Large intestine (tissue), 12 donors: ENCODE results near the gene FBXO17. TPM values are rescaled to one million over a fixed set of nuclear protein-coding genes. Genes with fewer than 3 reads are reported as not detected.
A peak's percentile ranks its signal among the peaks of the same experiment; 100 is the strongest.

Source experiments
- DNase-seq, 2 donors: peaks; one replicate each; pipeline versions ENCODE4 v3.0.0 to v3.0.0-alpha.2; 2013
- H3K27ac ChIP-seq: one replicate; pipeline ENCODE4 v1.5.1; 2013; ENCODE audit warnings: low read length
- H3K27me3 ChIP-seq: 2 replicates; pipeline ENCODE4 v1.6.1; 2013; ENCODE audit warnings: low read length; ENCODE audit not compliant: control insufficient read depth, insufficient read depth
- H3K36me3 ChIP-seq: 2 replicates; pipeline ENCODE4 v1.6.1; 2013; ENCODE audit warnings: low read length; ENCODE audit not compliant: control insufficient read depth, insufficient read depth
- H3K4me1 ChIP-seq: one replicate; pipeline ENCODE4 v1.6.1; 2013; ENCODE audit warnings: low read length; ENCODE audit not compliant: control insufficient read depth, insufficient read depth
- H3K4me3 ChIP-seq: one replicate; pipeline ENCODE4 v1.5.1; 2013; ENCODE audit warnings: low read length
- H3K9me3 ChIP-seq: one replicate; pipeline ENCODE4 v1.6.1; 2013; ENCODE audit warnings: mild to moderate bottlenecking, low read depth, low read length, moderate library complexity; ENCODE audit not compliant: control insufficient read depth
- WGBS: methylation state at CpG from one replicate; pipeline ENCODE4 v1.1.5; 2013; ENCODE audit warnings: low lambda C conversion rate; ENCODE audit not compliant: insufficient coverage; 5-methylcytosine and 5-hydroxymethylcytosine counted together
- long read RNA-seq, 11 donors: transcript quantifications; one replicate each; lab custom pipeline, GENCODE V29; 2026
- polyA plus RNA-seq: library from polyadenylated mRNA; unstranded; fragments of 120-200 nt; gene quantifications from one replicate; pipeline ENCODE4 v1.2.1, GENCODE V29; 2013

Gene FBXO17, protein sequence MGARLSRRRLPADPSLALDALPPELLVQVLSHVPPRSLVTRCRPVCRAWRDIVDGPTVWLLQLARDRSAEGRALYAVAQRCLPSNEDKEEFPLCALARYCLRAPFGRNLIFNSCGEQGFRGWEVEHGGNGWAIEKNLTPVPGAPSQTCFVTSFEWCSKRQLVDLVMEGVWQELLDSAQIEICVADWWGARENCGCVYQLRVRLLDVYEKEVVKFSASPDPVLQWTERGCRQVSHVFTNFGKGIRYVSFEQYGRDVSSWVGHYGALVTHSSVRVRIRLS
- polyA plus RNA-seq = 88.6 TPM
- long read RNA-seq, donor 1, transcript FBXO17-201 (6 exons, 2,386 nt) = major isoform, 7 of 18 reads
- long read RNA-seq, donor 1, partial matches to known transcripts = 5 of 18 reads
- long read RNA-seq, donor 1, other reads (novel, unspliced or antisense) = 0 of 18 reads
- long read RNA-seq, donor 2, transcript FBXO17-201 (6 exons, 2,386 nt) = major isoform, 18 of 49 reads
- long read RNA-seq, donor 2, partial matches to known transcripts = 24 of 49 reads
- long read RNA-seq, donor 2, other reads (novel, unspliced or antisense) = 0 of 49 reads
- long read RNA-seq, donor 3 = 0 reads
- long read RNA-seq, donor 4, partial matches to known transcripts = 0 of 1 reads
- long read RNA-seq, donor 4, other reads (novel, unspliced or antisense) = 0 of 1 reads
- long read RNA-seq, donor 5, transcript FBXO17-201 (6 exons, 2,386 nt) = major isoform, 7 of 10 reads
- long read RNA-seq, donor 5, partial matches to known transcripts = 0 of 10 reads
- long read RNA-seq, donor 5, other reads (novel, unspliced or antisense) = 0 of 10 reads
- long read RNA-seq, donor 6, transcript FBXO17-204 (3 exons, 932 nt) = minor isoform, 5 of 42 reads
- long read RNA-seq, donor 6, transcript FBXO17-201 (6 exons, 2,386 nt) = major isoform, 22 of 42 reads
- long read RNA-seq, donor 6, transcript FBXO17-205 (2 exons, 2,222 nt) = minor isoform, 10 of 42 reads
- long read RNA-seq, donor 6, partial matches to known transcripts = 5 of 42 reads
- long read RNA-seq, donor 6, other reads (novel, unspliced or antisense) = 0 of 42 reads
- long read RNA-seq, donor 7, transcript FBXO17-201 (6 exons, 2,386 nt) = major isoform, 5 of 8 reads
- long read RNA-seq, donor 7, partial matches to known transcripts = 0 of 8 reads
- long read RNA-seq, donor 7, other reads (novel, unspliced or antisense) = 0 of 8 reads
- long read RNA-seq, donor 8, transcript FBXO17-201 (6 exons, 2,386 nt) = major isoform, 23 of 43 reads
- long read RNA-seq, donor 8, partial matches to known transcripts = 14 of 43 reads
- long read RNA-seq, donor 8, other reads (novel, unspliced or antisense) = 0 of 43 reads
- long read RNA-seq, donor 9, transcript FBXO17-204 (3 exons, 932 nt) = minor isoform, 6 of 27 reads
- long read RNA-seq, donor 9, transcript FBXO17-201 (6 exons, 2,386 nt) = major isoform, 13 of 27 reads
- long read RNA-seq, donor 9, partial matches to known transcripts = 6 of 27 reads
- long read RNA-seq, donor 9, other reads (novel, unspliced or antisense) = 0 of 27 reads
- long read RNA-seq, donor 10, transcript FBXO17-201 (6 exons, 2,386 nt) = major isoform, 18 of 30 reads
- long read RNA-seq, donor 10, transcript FBXO17-205 (2 exons, 2,222 nt) = minor isoform, 8 of 30 reads
- long read RNA-seq, donor 10, partial matches to known transcripts = 0 of 30 reads
- long read RNA-seq, donor 10, other reads (novel, unspliced or antisense) = 0 of 30 reads
- long read RNA-seq, donor 11, transcript FBXO17-201 (6 exons, 2,386 nt) = major isoform, 12 of 21 reads
- long read RNA-seq, donor 11, partial matches to known transcripts = 0 of 21 reads
- long read RNA-seq, donor 11, other reads (novel, unspliced or antisense) = 0 of 21 reads

DNA sequence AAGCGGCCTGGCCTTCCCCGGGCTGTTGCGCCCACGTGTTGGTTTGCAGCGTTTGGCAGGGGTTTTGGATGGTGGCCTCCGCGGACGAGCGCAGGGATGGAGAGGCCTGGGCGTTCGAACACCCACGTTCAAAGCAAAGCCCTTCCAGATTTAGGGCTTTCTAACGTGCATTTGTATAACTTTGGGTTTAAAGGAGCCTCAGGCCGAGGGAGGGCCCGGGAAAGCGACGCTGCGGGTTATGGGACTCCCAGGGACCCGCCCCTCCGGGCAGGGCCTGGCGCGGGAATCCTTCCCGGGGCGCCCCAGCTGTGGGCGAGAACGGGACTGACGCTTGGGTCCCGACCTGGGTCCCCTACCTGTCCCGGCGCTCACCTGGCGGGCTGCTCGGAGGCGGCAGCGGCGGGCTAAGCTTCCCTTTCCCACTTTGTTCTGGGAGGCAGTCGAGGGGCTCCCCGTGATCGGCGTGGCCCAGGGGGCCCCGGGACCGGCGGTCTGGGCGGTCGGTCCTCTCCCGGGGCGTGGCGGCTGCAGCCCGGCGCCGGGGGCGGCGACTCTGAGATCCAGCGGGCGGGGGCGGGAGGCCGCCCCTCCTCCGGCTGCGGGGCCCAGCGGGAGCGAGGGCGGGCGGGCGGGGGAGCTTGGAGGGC lies at the start of gene FBXO17:
FBXO17 (minus strand) TSS at position 529 of the 647 bp plus-strand sequence. CDS start 25,423 bp downstream, outside the sequence.
- Histone ChIP-seq H3K4me1 (peaks cover 23% of the 10 kb centered on the region), H3K27me3 (no peaks in the 10 kb centered on the region), H3K36me3 (peaks cover 9% of the 10 kb centered on the region), H3K4me3 (peak within 1 kb of the TSS; percentile 89), H3K27ac (peak within 1 kb of the TSS; percentile 100), H3K9me3 (no peaks in the 10 kb centered on the region)
- WGBS = no CpG with 5 or more reads among the region's 63 CpGs
- peak; percentile 67 to 91 for DNase-seq

DNA sequence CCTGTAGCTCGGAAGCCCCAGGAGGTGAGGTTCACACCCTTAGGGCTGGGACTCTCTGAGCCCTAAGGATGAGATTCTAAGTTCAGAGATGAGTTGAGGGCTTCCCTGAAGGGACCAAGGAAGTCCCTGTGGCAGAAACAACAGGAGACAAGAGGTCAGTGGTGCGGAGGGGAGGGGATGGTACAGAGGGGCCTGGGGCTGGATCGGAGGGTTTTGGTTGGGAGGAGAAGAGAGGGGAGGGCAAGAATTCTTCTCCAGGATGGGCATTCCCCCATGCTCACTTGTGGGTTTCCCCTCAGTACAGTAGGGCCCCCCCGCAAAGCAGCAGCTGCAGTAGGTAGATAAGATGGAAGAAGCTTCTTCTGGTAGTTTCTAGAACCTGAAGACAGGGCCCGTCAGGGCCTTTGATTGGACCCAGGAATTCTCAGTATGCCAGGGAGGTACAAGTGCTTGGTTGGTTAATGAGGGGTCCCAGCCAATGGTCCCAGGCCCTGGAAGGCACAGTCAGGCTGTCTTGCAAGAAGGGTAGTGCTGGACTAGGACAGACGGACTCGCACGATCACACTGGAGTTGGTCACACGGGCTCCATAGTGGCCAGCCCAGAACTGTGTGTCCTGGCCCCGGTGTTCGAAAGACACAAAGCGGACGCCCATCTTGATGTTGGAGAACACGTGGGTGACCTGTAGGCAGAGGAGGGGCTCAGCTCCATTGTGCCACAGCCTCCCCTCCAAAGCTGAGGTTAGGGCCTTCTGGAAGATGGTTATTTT lies 49.5 kb upstream of the FBXO17 start:
- no peaks in the 10 kb centered on the region for H3K9me3 ChIP-seq
- no peaks in the 10 kb centered on the region for H3K4me1 ChIP-seq
- no peak overlapping the region for H3K27ac ChIP-seq
- H3K27me3 ChIP-seq = no peaks in the 10 kb centered on the region
- WGBS = no CpG with 5 or more reads among the region's 14 CpGs
- H3K36me3 ChIP-seq = peaks cover 4% of the 10 kb centered on the region
- no peak for DNase-seq
- no peak overlapping the region for H3K4me3 ChIP-seq

GRCh38 chr19:39021063-39021462 lies 45.5 kb upstream of the FBXO17 start:
- no peak overlapping the region for H3K4me3 ChIP-seq
- no peak overlapping the region for H3K27ac ChIP-seq
- no peaks in the 10 kb centered on the region for H3K36me3 ChIP-seq
- no peaks in the 10 kb centered on the region for H3K4me1 ChIP-seq
- 83% methylated on average over 2 of the region's 4 CpGs for WGBS
- H3K9me3 ChIP-seq = no peaks in the 10 kb centered on the region
- H3K27me3 ChIP-seq = no peaks in the 10 kb centered on the region
- no peak for DNase-seq

- H3K4me1 ChIP-seq = no peaks in the 10 kb centered on the region
- no peak for DNase-seq
- no peaks in the 10 kb centered on the region for H3K9me3 ChIP-seq
- H3K4me3 ChIP-seq = no peak overlapping the region
- no peaks in the 10 kb centered on the region for H3K27me3 ChIP-seq
- no peak overlapping the region for H3K27ac ChIP-seq
- no CpG with 5 or more reads among the region's 4 CpGs for WGBS
- no peaks in the 10 kb centered on the region for H3K36me3 ChIP-seq
Measured at GRCh38 chr19:39017646-39018045, 42.1 kb upstream of the FBXO17 start.

GRCh38 chr19:39017026-39017425 lies 41.5 kb upstream of the FBXO17 start:
- Histone ChIP-seq H3K9me3 (no peaks in the 10 kb centered on the region), H3K27ac (no peak overlapping the region), H3K36me3 (no peaks in the 10 kb centered on the region), H3K4me3 (no peak overlapping the region), H3K27me3 (no peaks in the 10 kb centered on the region), H3K4me1 (no peaks in the 10 kb centered on the region)
- 73% methylated on average over 4 of the region's 6 CpGs for WGBS
- no peak for DNase-seq

DNA sequence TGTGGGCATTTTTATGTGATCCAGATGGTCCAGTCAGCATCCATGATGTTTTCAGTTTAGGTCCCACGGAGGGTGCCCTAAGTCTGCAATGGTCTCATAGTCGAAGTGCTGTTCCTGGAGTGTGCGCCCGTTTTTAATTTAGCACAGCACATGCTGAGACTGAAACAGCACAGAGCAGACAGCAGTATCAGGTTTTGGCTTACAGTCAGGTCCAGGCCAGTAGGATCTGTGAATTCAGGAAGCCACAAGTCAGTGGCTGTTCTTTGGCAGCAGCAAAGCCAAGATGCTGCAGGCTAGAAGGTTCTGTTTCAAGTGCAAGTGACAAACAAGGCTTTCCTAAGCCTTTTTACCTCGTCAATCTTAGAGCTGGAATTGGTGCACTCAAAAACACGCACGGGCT lies 38.5 kb upstream of the FBXO17 start:
- no peak overlapping the region for H3K4me3 ChIP-seq
- H3K27me3 ChIP-seq = no peaks in the 10 kb centered on the region
- H3K9me3 ChIP-seq = no peaks in the 10 kb centered on the region
- H3K4me1 ChIP-seq = no peaks in the 10 kb centered on the region
- DNase-seq = no peak
- H3K36me3 ChIP-seq = no peaks in the 10 kb centered on the region
- H3K27ac ChIP-seq = no peak overlapping the region
- WGBS = no CpG with 5 or more reads among the region's 7 CpGs

DNA sequence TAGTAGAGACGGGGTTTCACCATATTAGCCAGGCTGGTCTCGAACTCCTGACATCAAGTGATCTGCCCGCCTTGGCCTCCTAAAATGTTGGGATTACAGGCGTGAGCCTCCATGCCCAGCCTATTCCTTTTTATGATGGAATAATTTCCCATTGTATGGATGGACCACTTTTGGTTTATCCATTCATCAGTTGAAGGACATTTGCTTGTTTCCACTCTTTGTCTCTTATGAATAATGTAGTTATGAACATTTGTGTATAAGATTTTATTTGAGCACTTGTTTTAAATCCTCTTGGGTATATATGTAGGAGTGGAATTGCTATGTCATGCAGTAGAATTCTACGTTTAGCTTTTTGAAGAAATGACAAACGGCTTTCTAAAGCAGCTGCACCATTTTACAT lies 33.5 kb upstream of the FBXO17 start:
- H3K4me1 ChIP-seq = no peaks in the 10 kb centered on the region
- H3K27me3 ChIP-seq = no peaks in the 10 kb centered on the region
- DNase-seq = no peak
- no peak overlapping the region for H3K27ac ChIP-seq
- WGBS = 100% methylated on average over 3 of the region's 6 CpGs
- H3K4me3 ChIP-seq = no peak overlapping the region
- H3K9me3 ChIP-seq = no peaks in the 10 kb centered on the region
- no peaks in the 10 kb centered on the region for H3K36me3 ChIP-seq

GRCh38 chr19:39008137-39008536 lies 32.6 kb upstream of the FBXO17 start:
- 96% methylated on average over 4 of the region's 6 CpGs for WGBS
- DNase-seq = no peak
- H3K4me1 ChIP-seq = no peaks in the 10 kb centered on the region
- no peak overlapping the region for H3K27ac ChIP-seq
- H3K36me3 ChIP-seq = no peaks in the 10 kb centered on the region
- H3K27me3 ChIP-seq = no peaks in the 10 kb centered on the region
- H3K9me3 ChIP-seq = no peaks in the 10 kb centered on the region
- no peak overlapping the region for H3K4me3 ChIP-seq
